K562 (cell line): ENCODE data around the gene MRFAP1. TPM values are rescaled to one million over a fixed set of nuclear protein-coding genes. Genes with fewer than 3 reads are reported as not detected.

Experiments used
- ATAC-seq: fragments of 200-7000 bp; cut with Tn5 transposase; 3 replicates; pipeline ENCODE4 v1.9.1; 2020; ENCODE audit warnings: moderate library complexity
- BruUV-seq: library from RNA; stranded (reverse); fragments of 400-500 nt; replicated peaks from 2 replicates; lab custom pipeline; 2021; lab: Mats Ljungman, UMichigan
- CTCF ChIA-PET: fragments of 300-600 bp; formaldehyde crosslinking; extraction: SDS; loops from one replicate; lab custom pipeline; 2021; ENCODE audit warnings: low intra/inter-chr PET ratio; lab: Yijun Ruan, JAX
- POLR2A ChIA-PET: fragments of 300-600, 350-650 bp; sonication (Branson Sonifier 250); formaldehyde crosslinking; extraction: SDS; loops from one replicate; lab custom pipeline; 2021; ENCODE audit warnings: antibody characterized with exemption, inconsistent platforms; lab: Yijun Ruan, JAX
- DNase-seq, 4 experiments: peaks; one replicate each; pipeline versions ENCODE4 v3.0.0 to v3.0.0-alpha.2; 2011 to 2018; ENCODE audit warnings: low spot score in 3 of 4, mixed read lengths in 3 of 4; ENCODE audit errors: extremely low read depth in 1 of 4
- FAIRE-seq: peaks from 2 replicates; lab custom pipeline; 2011; peaks lifted over from hg19 to GRCh38; lab: Jason Lieb, UNC
- H2AFZ ChIP-seq: 2 replicates; pipeline ENCODE4 v1.6.0; 2011; ENCODE audit warnings: low read depth, low read length, control low read depth, inconsistent platforms
- H3K27ac ChIP-seq: fragments of 200-600 bp; 3 replicates; pipeline ENCODE4 v1.8.0; 2011; ENCODE audit warnings: low read depth, mild to moderate bottlenecking, control low read depth, inconsistent platforms, low read length, moderate library complexity, mixed read lengths; ENCODE audit errors: extremely low read depth
- H3K27me3 ChIP-seq, 2 experiments: fragments of 300-600 bp in 1 of 2; 2 replicates in 1 of 2; 3 replicates in 1 of 2; pipeline versions ENCODE4 v1.6.0 to v1.8.0; 2011; ENCODE audit warnings: inconsistent platforms in 2 of 2, low read length in 2 of 2, mild to moderate bottlenecking in 1 of 2, mixed read lengths in 1 of 2, moderate library complexity in 1 of 2; ENCODE audit not compliant: control insufficient read depth in 2 of 2, insufficient read depth in 2 of 2
- H3K36me3 ChIP-seq: fragments of 300-600 bp; 3 replicates; pipeline ENCODE4 v1.8.0; 2011; ENCODE audit warnings: mild to moderate bottlenecking, low read length, inconsistent platforms; ENCODE audit not compliant: control insufficient read depth, insufficient read depth
- H3K4me1 ChIP-seq, 2 experiments: fragments of 200-600 bp in 1 of 2; replicated peaks in 1 of 2; 2 replicates in 1 of 2; 3 replicates in 1 of 2; pipeline versions ENCODE4 v1.5.1 to v1.8.0; 2011; ENCODE audit warnings: inconsistent platforms in 2 of 2, low read length in 2 of 2, mild to moderate bottlenecking in 1 of 2, mixed read lengths in 1 of 2, moderate library complexity in 1 of 2; ENCODE audit not compliant: control insufficient read depth in 2 of 2, insufficient read depth in 2 of 2
- H3K4me2 ChIP-seq: 2 replicates; pipeline ENCODE4 v1.6.1; 2011; ENCODE audit warnings: low read length, control low read depth, inconsistent platforms, mixed read lengths; ENCODE audit not compliant: insufficient read depth
- H3K4me3 ChIP-seq: fragments of 200-600 bp; sonication (generic), shearing (Covaris generic); 2 replicates; pipeline ENCODE4 v1.5.1; 2016; ENCODE audit warnings: control low read depth, inconsistent platforms
- H3K79me2 ChIP-seq: fragments of 200-600 bp; 3 replicates; pipeline ENCODE4 v1.8.0; 2011; ENCODE audit warnings: low read length, inconsistent platforms; ENCODE audit not compliant: control insufficient read depth, insufficient read depth
- H3K9ac ChIP-seq, 2 experiments: 2 replicates each; pipeline versions ENCODE4 v1.6.0 to v1.6.1; 2011; ENCODE audit warnings: low read depth in 2 of 2, low read length in 2 of 2, control low read depth in 1 of 2, inconsistent platforms in 1 of 2, mild to moderate bottlenecking in 1 of 2, mixed read lengths in 1 of 2; ENCODE audit not compliant: insufficient read depth in 1 of 2
- H3K9me1 ChIP-seq: one replicate; pipeline ENCODE4 v1.6.0; 2011; ENCODE audit warnings: inconsistent platforms, mild to moderate bottlenecking, low read length, moderate library complexity; ENCODE audit not compliant: control insufficient read depth, insufficient read depth
- H3K9me3 ChIP-seq: replicated peaks from 2 replicates; pipeline ENCODE4 v1.5.1; 2011; ENCODE audit warnings: low read depth, low read length, inconsistent platforms; ENCODE audit not compliant: control insufficient read depth, insufficient read depth
- H4K20me1 ChIP-seq: replicated peaks from 2 replicates; pipeline ENCODE4 v1.6.1; 2011; ENCODE audit warnings: low read length, inconsistent platforms, mixed read lengths; ENCODE audit not compliant: control insufficient read depth, insufficient read depth
- DDX20 ChIP-seq: fragments of 450-650 bp; IDR thresholded peaks from 2 replicates; pipeline ENCODE4 v1.6.1; 2016; ENCODE audit warnings: missing genetic modification characterization, low read depth, mild to moderate bottlenecking, missing compliant biosample characterization, moderate library complexity
- DIDO1 ChIP-seq: fragments of 450-650 bp; IDR thresholded peaks from 2 replicates; pipeline ENCODE4 v1.6.1; 2016; ENCODE audit warnings: low read depth, missing biosample characterization, missing genetic modification characterization
- EP300 ChIP-seq: IDR thresholded peaks from 2 replicates; pipeline ENCODE4 v1.6.1; 2012; ENCODE audit warnings: low read length, improper control_type of control experiment
- MAZ ChIP-seq, 2 experiments: fragments of 450-650 bp in 1 of 2; sonication (generic) in 1 of 2; formaldehyde crosslinking; IDR thresholded peaks in 1 of 2; conservative IDR thresholded peaks in 1 of 2; 2 replicates each; pipeline versions ENCODE4 v1.4.0 to v1.5.0; 2020; ENCODE audit warnings: mild to moderate bottlenecking in 1 of 2, missing genetic modification reagents in 1 of 2
- MCM7 ChIP-seq, 2 experiments: fragments of 450-650 bp; IDR thresholded peaks; 2 replicates each; pipeline ENCODE4 v1.6.1; 2016 to 2018
- MLX ChIP-seq, 2 experiments: fragments of 450-650 bp in 1 of 2; sonication (generic) in 1 of 2; formaldehyde crosslinking; conservative IDR thresholded peaks; 2 replicates each; pipeline versions ENCODE4 v1.4.0 to v1.8.1; 2020 to 2022; ENCODE audit warnings: mild to moderate bottlenecking in 1 of 2, missing genetic modification reagents in 1 of 2
- MTA3 ChIP-seq: fragments of 450-650 bp; formaldehyde crosslinking; IDR thresholded peaks from 2 replicates; pipeline ENCODE4 v1.6.1; 2017; ENCODE audit warnings: mild to moderate bottlenecking, borderline replicate concordance
- MTF1 ChIP-seq: fragments of 250-450 bp; sonication (Bioruptor Pico); IDR thresholded peaks from 2 replicates; pipeline ENCODE4 v1.9.0; 2021; ENCODE audit warnings: moderate library complexity, mild to moderate bottlenecking, inconsistent platforms, borderline replicate concordance
- RFX7 ChIP-seq: fragments of 250-450 bp; sonication (Bioruptor Pico); IDR thresholded peaks from 2 replicates; pipeline ENCODE4 v1.5.1; 2021; ENCODE audit warnings: mild to moderate bottlenecking
- TCF15 ChIP-seq: fragments of 250-450 bp; sonication (Bioruptor Pico); IDR thresholded peaks from 2 replicates; pipeline ENCODE4 v1.8.0; 2022; ENCODE audit warnings: moderate library complexity, mild to moderate bottlenecking, inconsistent platforms
- TSC22D4 ChIP-seq: fragments of 450-650 bp; IDR thresholded peaks from 2 replicates; pipeline ENCODE4 v1.6.1; 2016; ENCODE audit warnings: missing genetic modification characterization, missing biosample characterization, control low read depth
- ZNF143 ChIP-seq: sonication (generic); formaldehyde crosslinking; IDR thresholded peaks from 2 replicates; pipeline ENCODE4 v1.9.0; 2022; ENCODE audit warnings: mild to moderate bottlenecking, missing genetic modification reagents
- ZNF518B ChIP-seq: fragments of 250-450 bp; sonication (Bioruptor Pico); IDR thresholded peaks from 2 replicates; pipeline ENCODE4 v1.5.0; 2021; ENCODE audit warnings: mild to moderate bottlenecking, moderate library complexity
- ZNF586 ChIP-seq: fragments of 450-650 bp; formaldehyde crosslinking; conservative IDR thresholded peaks from 2 replicates; pipeline ENCODE4 v1.4.0; 2020; ENCODE audit warnings: mild to moderate bottlenecking, moderate library complexity
- WGBS: fragments of 100-300 bp; shearing (Covaris generic); methylation state at CpG from one replicate; pipeline ENCODE4 v1.1.6; 2016; ENCODE audit warnings: low coverage, mixed read lengths; ENCODE audit not compliant: insufficient coverage; ENCODE audit errors: missing lambda C conversion rate; 5-methylcytosine and 5-hydroxymethylcytosine counted together
- in situ Hi-C: fragments of 300-500 bp; cut with MboI; formaldehyde crosslinking; loops from 4 replicates; pipeline ENCODE4 v1.15.0; 2018; ENCODE audit warnings: inconsistent platforms, mixed read lengths
- intact Hi-C: fragments of 100-400 bp; cut with micrococcal nuclease; formaldehyde crosslinking; loops from 2 replicates; pipeline ENCODE4 v1.14.2; 2022
- polyA plus RNA-seq, 8 experiments: library from polyadenylated mRNA; depleted of rRNA in 4 of 8; stranded (reverse) in 5 of 8; unstranded in 3 of 8; fragments of >200 nt; fragmentation: Nextera tagmentation in 2 of 8; fragmentation: Illumina TruSeq in 1 of 8; extraction: Ambion mirVana in 2 of 8; extraction: Trizol in 1 of 8; gene quantifications; 2 replicates each; pipeline versions ENCODE4 v1.2.1 to v1.2.3, GENCODE V29; 2011 to 2014; ENCODE audit warnings: inconsistent platforms in 1 of 8, missing spikeins in 1 of 8
- total RNA-seq, 7 experiments: library from RNA; depleted of rRNA in 6 of 7; stranded (reverse); fragments of >200 nt in 6 of 7; fragmentation: Illumina TruSeq in 2 of 7; extraction: Trizol in 2 of 7; gene quantifications; 2 replicates each; pipeline versions ENCODE4 v1.2.1 to v1.2.3, GENCODE V29; 2011 to 2021; ENCODE audit warnings: low replicate concordance in 1 of 7

Gene MRFAP1
- total and polyA plus RNA-seq, 9 of the 15 experiments (the other 6 are each of a cell fraction or from before 2014, with no cell fraction given): 46.0 to 270 (median 151) TPM

GRCh38 chr4:6617246-6617645 lies 23.2 kb upstream of the MRFAP1 start:
- no peaks in the 10 kb centered on the region for H4K20me1 ChIP-seq
- WGBS: 80% methylated on average over 10 of the region's 10 CpGs
- no peaks in the 10 kb centered on the region for H3K79me2 ChIP-seq
- no peaks in the 10 kb centered on the region; the same call in 1 of the 2 replicates for H3K9me3 ChIP-seq
- H3K4me3 ChIP-seq: no peak overlapping the region
- H3K27ac ChIP-seq: no peak overlapping the region
- ATAC-seq: no peak
- no peak overlapping the region for H2AFZ ChIP-seq
- TF ChIP-seq DDX20 (tag): no peak
- TF ChIP-seq MTF1 (CRISPR knock-in tag): no peak
- no peak for TF ChIP-seq TSC22D4 (tag)
- TF ChIP-seq DIDO1 (tag): no peak
- no peak for TF ChIP-seq MLX (CRISPR knock-in tag; conservative IDR thresholded peaks at IDR 0.05)
- TF ChIP-seq EP300: no peak
- no peak for TF ChIP-seq ZNF518B (CRISPR knock-in tag)
- TF ChIP-seq TCF15: no peak
- no peak for TF ChIP-seq RFX7
- no peak for TF ChIP-seq MTA3
- TF ChIP-seq MCM7 (IDR thresholded peaks at IDR 0.05): no peak
- no peak for TF ChIP-seq MAZ (CRISPR knock-in tag; conservative IDR thresholded peaks at IDR 0.05 in 1 of 2, IDR thresholded peaks at IDR 0.05 in 1 of 2)
- no peak for TF ChIP-seq ZNF586 (CRISPR knock-in tag)
- TF ChIP-seq ZNF143: no peak
- POLR2A ChIA-PET: interaction anchor here (1.7 kb wide), 1 partner anchor 14 kb away, joined by 4 read pairs; no protein-coding TSS in a partner anchor
- BruUV-seq: no TSS peak
- H3K4me2 ChIP-seq: no peak overlapping the region
- in situ Hi-C loops (no loop called here), intact Hi-C loops (no loop called here)
- FAIRE-seq: no peak
- H3K9ac ChIP-seq: no peak overlapping the region
- CTCF ChIA-PET: no interaction called here
- no peaks in the 10 kb centered on the region for H3K9me1 ChIP-seq
- no peaks in the 10 kb centered on the region; a peak in 1 of 5 replicates for H3K27me3 ChIP-seq
- H3K4me1 ChIP-seq: peaks cover 0 to 22% of the 10 kb centered on the region in 2 experiments; a peak in 1 of 5 replicates
- DNase-seq: no peak
- H3K36me3 ChIP-seq: peaks cover 8% of the 10 kb centered on the region; the same call in 1 of the 3 replicates
